CD14-positive monocyte (primary cell): Measurements from ENCODE around the gene ASIC2. TPM values are rescaled to one million over a fixed set of nuclear protein-coding genes. Genes with fewer than 3 reads are reported as not detected.

Experiments
- DNase-seq, 3 donors: peaks; one replicate each; pipeline ENCODE4 v3.0.0-alpha.2; 2011 to 2022
- H2AFZ ChIP-seq: 2 replicates; pipeline ENCODE4 v1.6.0; 2012; ENCODE audit warnings: mild to moderate bottlenecking, low read depth, low read length, inconsistent platforms; ENCODE audit not compliant: insufficient read depth, poor library complexity, severe bottlenecking
- H3K27ac ChIP-seq, 2 donors: 1 replicate in 1 of 2; 2 replicates in 1 of 2; pipeline ENCODE4 v1.5.1; 2012 to 2013; ENCODE audit warnings: low read length in 2 of 2, control low read depth in 1 of 2, inconsistent platforms in 1 of 2, low read depth in 1 of 2, mild to moderate bottlenecking in 1 of 2
- H3K27me3 ChIP-seq, 2 donors: one replicate each; pipeline versions ENCODE4 v1.6.0 to v1.6.1; 2011 to 2013; ENCODE audit warnings: low read length in 2 of 2; ENCODE audit not compliant: control insufficient read depth in 2 of 2, insufficient read depth in 2 of 2
- H3K36me3 ChIP-seq, 2 donors: replicated peaks in 1 of 2; 1 replicate in 1 of 2; 2 replicates in 1 of 2; pipeline versions ENCODE4 v1.5.1 to v1.6.1; 2012 to 2013; ENCODE audit warnings: low read length in 2 of 2, control low read depth in 1 of 2, inconsistent platforms in 1 of 2, mild to moderate bottlenecking in 1 of 2; ENCODE audit not compliant: insufficient read depth in 2 of 2, control insufficient read depth in 1 of 2
- H3K4me1 ChIP-seq, 2 donors: 1 replicate in 1 of 2; 2 replicates in 1 of 2; pipeline versions ENCODE4 v1.5.1 to v1.6.1; 2012 to 2013; ENCODE audit warnings: low read length in 2 of 2, control low read depth in 1 of 2, inconsistent platforms in 1 of 2, mild to moderate bottlenecking in 1 of 2, moderate library complexity in 1 of 2; ENCODE audit not compliant: insufficient read depth in 2 of 2, control insufficient read depth in 1 of 2
- H3K4me2 ChIP-seq: replicated peaks from 2 replicates; pipeline ENCODE3; 2012; ENCODE audit warnings: low read length, moderate library complexity, mild to moderate bottlenecking; ENCODE audit not compliant: poor library complexity, severe bottlenecking; ENCODE audit errors: extremely low read depth
- H3K4me3 ChIP-seq, 3 experiments: fragments of 200-600 bp in 1 of 3; sonication (generic) in 1 of 3; replicated peaks in 1 of 3; 1 replicate in 2 of 3; 2 replicates in 1 of 3; pipeline ENCODE4 v1.5.1; 2011 to 2013; ENCODE audit warnings: low read length in 3 of 3, mild to moderate bottlenecking in 3 of 3, control low read depth in 2 of 3, low read depth in 2 of 3, inconsistent platforms in 1 of 3, moderate library complexity in 1 of 3
- H3K79me2 ChIP-seq: 2 replicates; pipeline ENCODE4 v1.6.0; 2012; ENCODE audit warnings: mild to moderate bottlenecking, control low read depth, inconsistent platforms, low read length, moderate library complexity; ENCODE audit not compliant: insufficient read depth
- H3K9ac ChIP-seq: 2 replicates; pipeline ENCODE4 v1.6.0; 2017; ENCODE audit warnings: low read length, mild to moderate bottlenecking; ENCODE audit not compliant: insufficient read depth, poor library complexity, severe bottlenecking
- H3K9me3 ChIP-seq, 2 donors: replicated peaks in 1 of 2; 1 replicate in 1 of 2; 2 replicates in 1 of 2; pipeline versions ENCODE4 v1.5.1 to v1.6.1; 2012 to 2013; ENCODE audit warnings: low read length in 2 of 2, control low read depth in 1 of 2; ENCODE audit not compliant: control insufficient read depth in 1 of 2, insufficient read depth in 1 of 2
- H4K20me1 ChIP-seq: 2 replicates; pipeline ENCODE4 v1.6.0; 2012; ENCODE audit warnings: mild to moderate bottlenecking, low read length, control low read depth, moderate library complexity; ENCODE audit not compliant: insufficient read depth
- H3K27ac Mint-ChIP-seq, 7 donors: one replicate each; pipeline ENCODE4 v1.8.0; 2020; ENCODE audit warnings: mild to moderate bottlenecking in 7 of 7, mixed read lengths in 7 of 7, moderate library complexity in 6 of 7, inconsistent platforms in 2 of 7
- H3K27me3 Mint-ChIP-seq, 3 donors: one replicate each; pipeline ENCODE4 v1.8.0; 2021 to 2022; ENCODE audit warnings: low read depth in 3 of 3, mild to moderate bottlenecking in 3 of 3, mixed read lengths in 3 of 3, moderate library complexity in 3 of 3, inconsistent platforms in 1 of 3
- H3K36me3 Mint-ChIP-seq, 2 donors: one replicate each; pipeline ENCODE4 v1.8.0; 2020; ENCODE audit warnings: mixed read lengths in 2 of 2, inconsistent platforms in 1 of 2, mild to moderate bottlenecking in 1 of 2
- H3K4me1 Mint-ChIP-seq: one replicate; pipeline ENCODE4 v1.8.0; 2020; ENCODE audit warnings: mild to moderate bottlenecking, mixed read lengths
- H3K4me3 Mint-ChIP-seq, 2 donors: one replicate each; pipeline ENCODE4 v1.8.0; 2020; ENCODE audit warnings: mild to moderate bottlenecking in 2 of 2, mixed read lengths in 2 of 2, moderate library complexity in 1 of 2
- H3K9me3 Mint-ChIP-seq, 7 donors: one replicate each; pipeline ENCODE4 v1.8.0; 2020 to 2022; ENCODE audit warnings: mixed read lengths in 7 of 7, mild to moderate bottlenecking in 6 of 7, moderate library complexity in 6 of 7, inconsistent platforms in 2 of 7
- CTCF ChIP-seq: fragments of 200-600 bp; IDR thresholded peaks from one replicate; pipeline ENCODE4 v1.8.0; 2022; ENCODE audit warnings: antibody characterized with exemption, mild to moderate bottlenecking
- WGBS: methylation state at CpG from one replicate; pipeline ENCODE4 v1.1.5; 2013; ENCODE audit warnings: missing lambda C conversion rate; ENCODE audit not compliant: insufficient coverage; 5-methylcytosine and 5-hydroxymethylcytosine counted together
- intact Hi-C, 2 donors: fragments of 100-400 bp; cut with micrococcal nuclease; formaldehyde crosslinking; loops; one replicate each; pipeline versions ENCODE4 v1.15.0 to v1.15.1; 2023
- polyA plus RNA-seq, 3 donors: library from polyadenylated mRNA; depleted of rRNA in 1 of 3; unstranded in 2 of 3; stranded (reverse) in 1 of 3; fragments of 300-500 nt in 2 of 3; fragments of >200 nt in 1 of 3; fragmentation: Illumina TruSeq in 2 of 3; gene quantifications; 1 replicate in 2 of 3; 2 replicates in 1 of 3; pipeline ENCODE4 v1.2.3, GENCODE V29; 2012 to 2021

ASIC2 gene
- polyA plus RNA-seq, 3 donors = not detected

DNA sequence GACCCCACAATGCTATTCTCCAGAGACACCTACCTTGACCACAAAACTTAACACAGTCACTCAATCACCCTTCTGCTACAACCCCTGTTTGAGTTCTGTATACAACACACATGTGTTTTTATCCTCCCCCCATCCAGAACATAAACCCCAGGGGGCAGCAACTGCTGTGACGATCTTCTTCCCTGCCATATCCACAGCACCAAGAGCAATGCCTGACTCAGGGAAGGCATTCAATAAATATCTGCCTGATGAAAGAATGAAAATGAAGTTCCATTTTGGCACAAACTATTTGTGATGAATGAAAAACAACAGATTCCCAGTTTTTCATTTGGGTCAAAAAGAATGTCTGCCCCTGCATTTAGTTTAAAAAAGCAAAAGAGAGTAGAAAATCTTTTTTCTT, 27.0 kb downstream of the ASIC2 start:
- H3K36me3 Mint-ChIP-seq = no peaks in the 10 kb centered on the region
- no peak overlapping the region for H3K4me3 Mint-ChIP-seq
- Histone ChIP-seq H3K9me3 (no peaks in the 10 kb centered on the region), H3K4me1 (no peaks in the 10 kb centered on the region), H4K20me1 (no peaks in the 10 kb centered on the region), H3K36me3 (no peaks in the 10 kb centered on the region), H2AFZ (no peak overlapping the region), H3K27ac (no peak overlapping the region), H3K9ac (no peak overlapping the region), H3K27me3 (no peaks in the 10 kb centered on the region), H3K4me2 (no peak overlapping the region), H3K4me3 (no peak overlapping the region), H3K79me2 (no peaks in the 10 kb centered on the region)
- no peak for DNase-seq
- peaks cover 0 to 6% (median 0%) of the 10 kb centered on the region in 7 donors for H3K9me3 Mint-ChIP-seq
- H3K27me3 Mint-ChIP-seq = peaks cover 4 to 6% (median 4%) of the 10 kb centered on the region in 3 donors
- H3K4me1 Mint-ChIP-seq = no peaks in the 10 kb centered on the region
- no peak overlapping the region for H3K27ac Mint-ChIP-seq
- no CpG with 5 or more reads among the region's 1 CpG for WGBS
- intact Hi-C loops = no loop called here
- TF ChIP-seq CTCF = no peak

DNA sequence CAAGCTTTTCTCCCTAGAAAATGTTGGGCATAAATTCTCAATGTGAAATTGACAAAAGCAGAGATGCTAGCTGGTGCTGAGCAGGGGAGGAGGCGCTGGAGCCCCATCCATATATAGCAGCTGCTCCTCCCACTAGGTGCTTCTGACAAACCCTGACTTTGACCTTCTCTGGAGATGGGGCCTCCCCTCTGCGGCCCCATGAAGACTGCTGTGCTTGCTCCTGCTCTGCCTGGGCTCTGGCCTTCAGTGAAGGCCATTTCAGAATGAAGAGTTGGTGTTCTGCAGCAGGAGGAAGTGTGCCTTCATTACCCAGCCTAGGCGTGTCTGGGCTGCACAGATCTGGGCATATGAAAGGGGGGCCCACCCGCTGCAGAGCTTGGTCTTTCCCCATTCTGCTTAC, 29.7 kb downstream of the ASIC2 start:
- no peaks in the 10 kb centered on the region for H3K36me3 ChIP-seq
- no peak for DNase-seq
- H2AFZ ChIP-seq = no peak overlapping the region
- intact Hi-C loops = no loop called here
- no peaks in the 10 kb centered on the region for H3K79me2 ChIP-seq
- TF ChIP-seq CTCF = no peak
- H3K4me2 ChIP-seq = no peak overlapping the region
- H3K27me3 ChIP-seq = no peaks in the 10 kb centered on the region
- no peaks in the 10 kb centered on the region for H3K4me1 ChIP-seq
- Mint-ChIP-seq H3K4me1 (no peaks in the 10 kb centered on the region), H3K27me3 (peaks cover 6 to 12% (median 8%) of the 10 kb centered on the region in 3 donors), H3K4me3 (no peak overlapping the region), H3K36me3 (no peaks in the 10 kb centered on the region), H3K9me3 (peaks cover 0 to 4% (median 0%) of the 10 kb centered on the region in 7 donors), H3K27ac (no peak overlapping the region)
- H3K9ac ChIP-seq = no peak overlapping the region
- H4K20me1 ChIP-seq = no peaks in the 10 kb centered on the region
- no peak overlapping the region for H3K27ac ChIP-seq
- 61% methylated on average over 2 of the region's 4 CpGs for WGBS
- H3K9me3 ChIP-seq = no peaks in the 10 kb centered on the region
- no peak overlapping the region for H3K4me3 ChIP-seq
